Measurements from ENCODE around the gene STAMBPL1. TPM values are rescaled to one million over a fixed set of nuclear protein-coding genes. Genes with fewer than 3 reads are reported as not detected.

STAMBPL1 gene
- total RNA-seq: 15.0 TPM

DNA sequence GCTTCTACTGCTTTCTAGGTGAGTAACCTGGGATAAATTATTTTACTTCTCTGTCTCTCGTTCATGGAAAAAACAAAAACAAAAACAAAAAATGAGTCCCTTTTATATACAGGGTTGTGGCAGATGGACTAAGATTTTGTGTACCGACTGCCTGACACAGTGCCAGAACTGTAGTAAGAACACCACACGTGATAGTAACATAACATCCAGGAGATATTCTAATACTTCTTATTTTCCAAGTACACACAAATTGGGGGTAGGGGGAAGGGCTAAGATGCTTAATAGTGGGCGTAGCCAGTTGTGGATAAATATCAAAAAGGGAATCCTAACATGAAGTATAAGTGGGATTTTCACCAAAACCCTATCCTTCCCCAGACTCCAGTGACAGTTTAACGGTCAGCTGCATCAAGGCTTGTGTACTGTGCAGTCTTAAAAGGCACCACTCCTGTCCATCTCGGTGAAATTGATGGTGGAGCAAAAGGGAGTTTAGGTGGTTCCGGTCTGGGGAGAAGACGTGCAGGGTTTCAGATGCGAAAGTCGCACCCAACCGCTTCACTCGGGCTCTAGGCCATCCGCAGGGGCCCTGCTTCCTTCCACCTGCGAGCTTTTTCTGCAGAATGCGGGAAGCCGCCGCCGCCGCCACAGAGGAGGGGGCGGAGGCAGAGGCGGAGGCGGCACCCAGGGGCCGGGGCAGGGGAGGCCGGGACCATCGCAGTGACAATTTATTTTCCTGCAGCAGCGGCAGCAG lies at the start of gene STAMBPL1:
Gene STAMBPL1 (plus strand): TSS at position 712 of the 748 bp plus-strand sequence. CDS start 21,464 bp downstream, outside the sequence.

DNA sequence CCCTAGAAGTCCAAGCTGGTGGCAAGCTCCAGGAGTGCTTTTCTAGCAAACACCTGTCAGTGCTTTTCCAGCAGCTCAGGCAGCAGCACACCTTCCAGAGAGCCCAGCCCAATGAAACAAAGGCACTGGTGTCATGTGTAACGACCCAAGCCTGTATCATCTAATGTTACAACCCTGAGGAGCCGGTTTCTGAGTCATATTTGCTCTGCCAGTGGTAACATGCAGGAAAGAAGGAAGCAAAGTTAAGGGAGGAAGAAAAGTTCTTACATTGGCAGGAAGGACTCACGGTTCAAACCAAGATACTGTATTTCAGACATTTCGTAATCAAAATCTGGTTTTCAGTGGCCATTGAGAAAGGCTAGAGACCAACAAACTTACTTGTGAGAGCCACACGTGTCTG lies 28.3 kb upstream of the STAMBPL1 start, which contains the start of gene ANKRD22:
Gene ANKRD22 (minus strand): TSS at position 139 of the 400 bp plus-strand sequence. CDS start 237 bp downstream, outside the sequence.

DNA sequence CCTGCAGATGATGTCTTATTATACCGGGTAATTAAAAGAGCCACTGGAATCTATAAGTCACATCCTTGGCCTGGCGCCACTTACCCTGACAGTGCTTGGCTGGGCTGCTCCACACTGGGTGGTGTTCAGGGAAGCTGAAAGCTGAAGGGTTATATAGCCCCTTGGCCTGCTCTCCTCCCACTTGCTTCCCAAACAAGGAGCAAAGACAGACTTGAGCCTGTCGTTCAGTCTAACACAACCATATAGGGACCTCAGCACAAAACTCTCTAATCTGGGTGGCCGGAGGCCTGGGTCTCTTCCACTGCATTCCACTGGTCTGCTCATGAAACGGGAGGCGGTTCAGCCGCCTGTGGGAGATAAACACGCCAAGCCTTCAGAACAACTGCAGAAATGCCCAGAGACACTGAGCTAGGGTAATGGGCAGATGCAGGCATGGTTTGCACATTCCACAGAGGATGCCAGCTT lies 72.6 kb downstream of the STAMBPL1 start, which contains the start of gene ACTA2:
Gene ACTA2 (minus strand): TSS at position 127 of the 465 bp plus-strand sequence. CDS start 3,843 bp downstream, outside the sequence.

Other genes with a start within 250 kb of the STAMBPL1 start
- gene LIPF, start 215.8 kb upstream of the STAMBPL1 start, total RNA-seq: not detected
- not detected for gene LIPK, start 174.0 kb upstream of the STAMBPL1 start, total RNA-seq
- gene LIPN, start 120.2 kb upstream of the STAMBPL1 start, total RNA-seq: not detected
- not detected for gene LIPM, start 77.5 kb upstream of the STAMBPL1 start, total RNA-seq
- gene ANKRD22, start 28.4 kb upstream of the STAMBPL1 start, total RNA-seq: not detected
- gene ACTA2, start 72.5 kb downstream of the STAMBPL1 start, total RNA-seq: 4.7 TPM
- gene FAS, start 110.6 kb downstream of the STAMBPL1 start, total RNA-seq: 1.9 TPM